ENCODE data around the gene MAP1LC3B2. TPM values are rescaled to one million over a fixed set of nuclear protein-coding genes. Genes with fewer than 3 reads are reported as not detected.
A peak's percentile ranks its signal among the peaks of the same experiment; 100 is the strongest.

The MAP1LC3B2 gene
- total and polyA plus RNA-seq, 2 of the 13 experiments (the other 11 are each of a cell fraction or from before 2014, with no cell fraction given): 0.60 to 2.2 TPM

GRCh38 chr12:116538682-116539305, 20.4 kb upstream of the MAP1LC3B2 start:
- ChIA-PET POLR2A (no interaction called here), CTCF (ENCODE audit: low intra/inter-chr PET ratio, low total read pairs) (no interaction called here)
- intact Hi-C loops (cut with micrococcal nuclease; ENCODE audit: unreplicated experiment): no loop called here
- Histone ChIP-seq H3K4me3 (replicated peaks in 1 of 3; ENCODE audit: insufficient read depth in 1 of 3, low read depth in 2 of 3, low read length in 3 of 3) (no peak overlapping the region), H2AFZ (ENCODE audit: low read length) (no peak overlapping the region), H3K27me3 (ENCODE audit: control insufficient read depth in 1 of 2, insufficient read depth in 2 of 2, low read length in 2 of 2) (peaks cover 4 to 48% of the 10 kb centered on the region in 2 experiments; a peak in 4 of 5 replicates), H3K4me1 (ENCODE audit: insufficient read depth, low read length) (0 out of 2 replicates have a peak, but pooled peaks cover 4% of the 10 kb centered on the region), H4K20me1 (ENCODE audit: insufficient read depth, low read length) (no peaks in the 10 kb centered on the region; the same call in 1 of the 2 replicates), H3K36me3 (replicated peaks in 1 of 2; ENCODE audit: control insufficient read depth in 1 of 2, insufficient read depth in 2 of 2, low read length in 2 of 2) (no peaks in the 10 kb centered on the region), H3K79me2 (ENCODE audit: insufficient read depth, low read length) (no peaks in the 10 kb centered on the region), H3K9ac (ENCODE audit: insufficient read depth, low read depth, low read length) (no peak overlapping the region), H3K27ac (ENCODE audit: extremely low read length, insufficient read depth, low read length) (no peak overlapping the region), H3K9me3 (ENCODE audit: low read length) (no peaks in the 10 kb centered on the region), H3K4me2 (ENCODE audit: low read depth, low read length) (no peak overlapping the region)
- TF ChIP-seq MAFK (conservative IDR thresholded peaks at IDR 0.05 in 1 of 2, IDR thresholded peaks at IDR 0.05 in 1 of 2; ENCODE audit: low read length in 2 of 2) (peak; percentile 24 to 33; a peak in 1 of 4 replicates), POLR2A (IDR thresholded peaks at IDR 0.05; ENCODE audit: insufficient read depth in 1 of 2, low read depth in 2 of 2, low read length in 2 of 2) (no peak), RBAK (CRISPR knock-in tag; IDR thresholded peaks at IDR 0.05) (no peak)
- in situ Hi-C loops (cut with HindIII; ENCODE audit: extremely low pct_ligation_motif_present, low pct_unique_long_range_greater_than_20kb): no loop called here
- FAIRE-seq (no peak), DNase-seq (ENCODE audit: low spot score) (no peak), ATAC-seq (no peak)
- BruUV-seq (replicated peaks): no TSS peak
- WGBS (ENCODE audit: low lambda C conversion rate): 31% methylated on average over 7 of the region's 8 CpGs

GRCh38 chr12:116539361-116539771, 19.8 kb upstream of the MAP1LC3B2 start:
- ChIA-PET POLR2A (no interaction called here), CTCF (ENCODE audit: low intra/inter-chr PET ratio, low total read pairs) (no interaction called here)
- Histone ChIP-seq H3K79me2 (ENCODE audit: insufficient read depth, low read length) (no peaks in the 10 kb centered on the region), H3K4me3 (replicated peaks in 1 of 3; ENCODE audit: insufficient read depth in 1 of 3, low read depth in 2 of 3, low read length in 3 of 3) (no peak overlapping the region), H3K4me2 (ENCODE audit: low read depth, low read length) (no peak overlapping the region), H3K27me3 (ENCODE audit: control insufficient read depth in 1 of 2, insufficient read depth in 2 of 2, low read length in 2 of 2) (peaks cover 3 to 46% of the 10 kb centered on the region in 2 experiments; a peak in 4 of 5 replicates), H4K20me1 (ENCODE audit: insufficient read depth, low read length) (no peaks in the 10 kb centered on the region; the same call in 1 of the 2 replicates), H3K36me3 (replicated peaks in 1 of 2; ENCODE audit: control insufficient read depth in 1 of 2, insufficient read depth in 2 of 2, low read length in 2 of 2) (no peaks in the 10 kb centered on the region), H3K4me1 (ENCODE audit: insufficient read depth, low read length) (no peaks in the 10 kb centered on the region), H3K9me3 (ENCODE audit: low read length) (no peaks in the 10 kb centered on the region), H2AFZ (ENCODE audit: low read length) (no peak overlapping the region), H3K9ac (ENCODE audit: insufficient read depth, low read depth, low read length) (no peak overlapping the region), H3K27ac (ENCODE audit: extremely low read length, insufficient read depth, low read length) (no peak overlapping the region)
- no peak for FAIRE-seq
- peak; percentile 41; the same call in 1 of the 3 replicates for ATAC-seq
- TF ChIP-seq ZNF281 (CRISPR knock-in tag; IDR thresholded peaks at IDR 0.05; ENCODE audit: borderline replicate concordance): no peak
- no peak for TF ChIP-seq POLR2AphosphoS5 (IDR thresholded peaks at IDR 0.05; ENCODE audit: low read depth, low read length)
- TF ChIP-seq ESRRA (CRISPR knock-in tag; IDR thresholded peaks at IDR 0.05; ENCODE audit: low read depth): no peak
- no peak for TF ChIP-seq ZBTB38 (CRISPR knock-in tag; IDR thresholded peaks at IDR 0.05)
- TF ChIP-seq FOXA1 (IDR thresholded peaks at IDR 0.05): no peak
- TF ChIP-seq FOXA1 (CRISPR knock-in tag; IDR thresholded peaks at IDR 0.05): 0 out of 2 replicates have a peak, but pooled peaks have one; percentile 12
- no peak for TF ChIP-seq XBP1 (CRISPR knock-in tag; IDR thresholded peaks at IDR 0.05)
- no peak for TF ChIP-seq ZNF225 (CRISPR knock-in tag; IDR thresholded peaks at IDR 0.05)
- peak; percentile 20; the same call in 1 of the 2 replicates for TF ChIP-seq FOXA3 (CRISPR knock-in tag; IDR thresholded peaks at IDR 0.05)
- TF ChIP-seq ZNF670 (CRISPR knock-in tag; IDR thresholded peaks at IDR 0.05; ENCODE audit: borderline replicate concordance): no peak
- no peak for TF ChIP-seq JDP2 (CRISPR knock-in tag; IDR thresholded peaks at IDR 0.05; ENCODE audit: borderline replicate concordance)
- peak; percentile 13; the same call in 1 of the 2 replicates for TF ChIP-seq ELF3 (CRISPR knock-in tag; IDR thresholded peaks at IDR 0.05)
- no peak for TF ChIP-seq ZFY (CRISPR knock-in tag; IDR thresholded peaks at IDR 0.05)
- in situ Hi-C loops (cut with HindIII; ENCODE audit: extremely low pct_ligation_motif_present, low pct_unique_long_range_greater_than_20kb): no loop called here
- intact Hi-C loops (cut with micrococcal nuclease; ENCODE audit: unreplicated experiment): no loop called here
- no peak for DNase-seq (ENCODE audit: low spot score)
- no TSS peak for BruUV-seq (replicated peaks)
- WGBS (ENCODE audit: low lambda C conversion rate): 0% methylated on average over 1 of the region's 1 CpG
